Astrocyte (in vitro differentiated cells and primary cell): ENCODE data around the gene AVEN. TPM values are rescaled to one million over a fixed set of nuclear protein-coding genes. Genes with fewer than 3 reads are reported as not detected.

Experiments used
- DNase-seq: peaks from one replicate; pipeline ENCODE4 v3.0.0-alpha.2; 2010; ENCODE audit warnings: low read depth
- FAIRE-seq: peaks from 2 replicates; lab custom pipeline; 2011; peaks lifted over from hg19 to GRCh38; lab: Jason Lieb, UNC
- H2AFZ ChIP-seq: 2 replicates; pipeline ENCODE4 v1.6.0; 2012; ENCODE audit warnings: low read depth, low read length, inconsistent platforms
- H3K27ac ChIP-seq: 2 replicates; pipeline ENCODE4 v1.5.1; 2011; ENCODE audit warnings: low read depth, low read length, inconsistent platforms
- H3K27me3 ChIP-seq: 2 replicates; pipeline ENCODE4 v1.6.0; 2011; ENCODE audit warnings: low read length, inconsistent platforms; ENCODE audit not compliant: insufficient read depth
- H3K36me3 ChIP-seq: 2 replicates; pipeline ENCODE4 v1.5.1; 2011; ENCODE audit warnings: low read length, inconsistent platforms; ENCODE audit not compliant: insufficient read depth
- H3K4me1 ChIP-seq: 2 replicates; pipeline ENCODE4 v1.5.1; 2011; ENCODE audit warnings: low read length, inconsistent platforms; ENCODE audit not compliant: insufficient read depth
- H3K4me2 ChIP-seq: 2 replicates; pipeline ENCODE4 v1.6.0; 2012; ENCODE audit warnings: low read length, inconsistent platforms
- H3K4me3 ChIP-seq: 2 replicates; pipeline ENCODE4 v1.5.1; 2011; ENCODE audit warnings: low read depth, mild to moderate bottlenecking, low read length, inconsistent platforms; ENCODE audit not compliant: insufficient read depth
- H3K79me2 ChIP-seq: 2 replicates; pipeline ENCODE4 v1.6.0; 2012; ENCODE audit warnings: mild to moderate bottlenecking, low read length, inconsistent platforms; ENCODE audit not compliant: insufficient read depth
- H3K9ac ChIP-seq: 2 replicates; pipeline ENCODE4 v1.6.0; 2012; ENCODE audit warnings: mild to moderate bottlenecking, low read length, inconsistent platforms
- H3K9me3 ChIP-seq: 2 replicates; pipeline ENCODE4 v1.5.1; 2012; ENCODE audit warnings: low read depth, mild to moderate bottlenecking, low read length, inconsistent platforms; ENCODE audit not compliant: insufficient read depth
- H4K20me1 ChIP-seq: 2 replicates; pipeline ENCODE4 v1.6.0; 2012; ENCODE audit warnings: low read length, inconsistent platforms; ENCODE audit not compliant: insufficient read depth
- H3K27ac Mint-ChIP-seq: one replicate; pipeline ENCODE4 v1.8.0; 2021; ENCODE audit warnings: mild to moderate bottlenecking, mixed read lengths; ENCODE audit not compliant: unreplicated experiment
- H3K27me3 Mint-ChIP-seq: one replicate; pipeline ENCODE4 v1.8.0; 2021; ENCODE audit warnings: low read depth, mixed read lengths; ENCODE audit not compliant: unreplicated experiment
- H3K36me3 Mint-ChIP-seq: one replicate; pipeline ENCODE4 v1.8.0; 2021; ENCODE audit warnings: low read depth, mixed read lengths; ENCODE audit not compliant: unreplicated experiment
- H3K4me1 Mint-ChIP-seq: one replicate; pipeline ENCODE4 v1.8.0; 2021; ENCODE audit warnings: low read depth, mixed read lengths; ENCODE audit not compliant: unreplicated experiment
- H3K4me3 Mint-ChIP-seq: one replicate; pipeline ENCODE4 v1.8.0; 2021; ENCODE audit warnings: mild to moderate bottlenecking, moderate library complexity, mixed read lengths; ENCODE audit not compliant: unreplicated experiment
- H3K9me3 Mint-ChIP-seq: one replicate; pipeline ENCODE4 v1.8.0; 2021; ENCODE audit warnings: mild to moderate bottlenecking, mixed read lengths; ENCODE audit not compliant: unreplicated experiment
- EZH2 ChIP-seq: IDR thresholded peaks from 2 replicates; pipeline ENCODE4 v1.6.1; 2012; ENCODE audit warnings: mild to moderate bottlenecking, low read length, inconsistent platforms; ENCODE audit not compliant: insufficient read depth
- total RNA-seq: library from RNA; stranded (reverse); gene quantifications from 2 replicates; pipeline ENCODE4 v1.2.1, GENCODE V29; 2021
- TF ChIP-seq, protein P1 (sequence below): IDR thresholded peaks from 2 replicates; pipeline ENCODE4 v1.5.1; 2011; ENCODE audit warnings: low read depth, mild to moderate bottlenecking, inconsistent platforms, low read length, moderate library complexity; ENCODE audit not compliant: insufficient read depth

The AVEN gene
- total RNA-seq, 1 donor from 2014 or later: 34.1 TPM

DNA sequence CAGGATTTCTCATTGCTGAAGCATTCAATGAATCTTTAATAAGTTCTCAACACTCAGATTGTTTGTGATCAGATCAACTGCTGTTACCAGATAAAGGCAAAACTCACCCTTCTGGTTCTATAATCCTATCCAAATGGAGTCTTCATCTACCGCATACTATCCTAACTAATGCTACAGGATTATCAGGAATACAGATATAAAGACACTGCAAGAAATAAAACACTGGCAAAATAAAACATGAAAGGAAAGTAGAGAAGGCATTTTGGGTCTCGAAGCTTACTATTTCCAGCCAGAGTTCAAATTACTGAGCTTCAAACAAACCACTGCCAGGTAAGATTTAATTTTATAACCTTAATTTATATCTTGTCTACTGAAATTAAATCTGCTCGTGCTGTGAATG, 70.2 kb downstream of the AVEN start:
- no peak overlapping the region for H3K27ac ChIP-seq
- peaks cover 3% of the 10 kb centered on the region for H3K4me1 Mint-ChIP-seq

GRCh38 chr15:33968224-33968623, 70.8 kb downstream of the AVEN start, which contains the start of gene CHRM5:
Gene CHRM5 (plus strand): TSS chr15:33968497. CDS start chr15:34062718, 94,221 bp downstream.
- H3K4me1 ChIP-seq: no peaks in the 10 kb centered on the region
- TF ChIP-seq, protein P1, sequence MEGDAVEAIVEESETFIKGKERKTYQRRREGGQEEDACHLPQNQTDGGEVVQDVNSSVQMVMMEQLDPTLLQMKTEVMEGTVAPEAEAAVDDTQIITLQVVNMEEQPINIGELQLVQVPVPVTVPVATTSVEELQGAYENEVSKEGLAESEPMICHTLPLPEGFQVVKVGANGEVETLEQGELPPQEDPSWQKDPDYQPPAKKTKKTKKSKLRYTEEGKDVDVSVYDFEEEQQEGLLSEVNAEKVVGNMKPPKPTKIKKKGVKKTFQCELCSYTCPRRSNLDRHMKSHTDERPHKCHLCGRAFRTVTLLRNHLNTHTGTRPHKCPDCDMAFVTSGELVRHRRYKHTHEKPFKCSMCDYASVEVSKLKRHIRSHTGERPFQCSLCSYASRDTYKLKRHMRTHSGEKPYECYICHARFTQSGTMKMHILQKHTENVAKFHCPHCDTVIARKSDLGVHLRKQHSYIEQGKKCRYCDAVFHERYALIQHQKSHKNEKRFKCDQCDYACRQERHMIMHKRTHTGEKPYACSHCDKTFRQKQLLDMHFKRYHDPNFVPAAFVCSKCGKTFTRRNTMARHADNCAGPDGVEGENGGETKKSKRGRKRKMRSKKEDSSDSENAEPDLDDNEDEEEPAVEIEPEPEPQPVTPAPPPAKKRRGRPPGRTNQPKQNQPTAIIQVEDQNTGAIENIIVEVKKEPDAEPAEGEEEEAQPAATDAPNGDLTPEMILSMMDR: no peak
- no peak for TF ChIP-seq EZH2
- DNase-seq: no peak
- H3K79me2 ChIP-seq: no peaks in the 10 kb centered on the region
- no peaks in the 10 kb centered on the region for H3K9me3 ChIP-seq
- H3K4me3 ChIP-seq: no peak within 1 kb of the TSS
- Mint-ChIP-seq H3K36me3 (no peaks in the 10 kb centered on the region), H3K27ac (no peak within 1 kb of the TSS), H3K9me3 (no peaks in the 10 kb centered on the region), H3K4me3 (no peak within 1 kb of the TSS), H3K27me3 (no peaks in the 10 kb centered on the region), H3K4me1 (peaks cover 3% of the 10 kb centered on the region)
- no peak within 1 kb of the TSS for H2AFZ ChIP-seq
- no peak within 1 kb of the TSS for H3K27ac ChIP-seq
- no peak for FAIRE-seq
- no peak within 1 kb of the TSS for H3K9ac ChIP-seq
- H3K4me2 ChIP-seq: no peak within 1 kb of the TSS
- no peaks in the 10 kb centered on the region for H3K27me3 ChIP-seq
- H4K20me1 ChIP-seq: peaks cover 6% of the 10 kb centered on the region
- no peaks in the 10 kb centered on the region for H3K36me3 ChIP-seq

More for the DNA sequence above, 70.2 kb downstream of the AVEN start:
- Mint-ChIP-seq H3K36me3 (no peaks in the 10 kb centered on the region), H3K27me3 (no peaks in the 10 kb centered on the region), H3K9me3 (no peaks in the 10 kb centered on the region), H3K4me3 (no peak overlapping the region), H3K27ac (no peak overlapping the region)
- FAIRE-seq: no peak
- no peak for TF ChIP-seq EZH2
- TF ChIP-seq, protein P1: no peak
- Histone ChIP-seq H3K4me3 (no peak overlapping the region), H2AFZ (no peak overlapping the region), H4K20me1 (peaks cover 6% of the 10 kb centered on the region), H3K9me3 (no peaks in the 10 kb centered on the region), H3K79me2 (no peaks in the 10 kb centered on the region), H3K4me1 (no peaks in the 10 kb centered on the region), H3K36me3 (no peaks in the 10 kb centered on the region), H3K9ac (no peak overlapping the region), H3K27me3 (no peaks in the 10 kb centered on the region), H3K4me2 (no peak overlapping the region)
- no peak for DNase-seq

DNA sequence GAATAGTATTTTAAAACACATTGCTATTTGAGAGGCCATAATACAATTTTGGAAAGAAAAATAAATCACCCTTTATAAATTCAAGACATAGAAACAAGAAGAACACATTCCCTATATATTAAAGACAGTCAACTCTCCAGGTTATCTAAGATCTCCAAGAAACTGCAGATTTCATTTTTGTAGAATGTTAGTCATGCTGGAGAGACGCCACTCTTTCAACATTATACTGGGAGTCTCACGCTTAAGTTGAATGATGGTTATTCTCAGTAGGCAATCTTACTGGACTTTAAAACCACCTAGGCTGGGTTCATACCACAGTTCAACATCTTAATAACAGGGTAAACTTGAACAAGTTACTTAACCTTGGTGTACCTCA, 74.4 kb downstream of the AVEN start:
- FAIRE-seq (peak; percentile 52), DNase-seq (peak; percentile 55)
- H3K4me2 ChIP-seq: no peak overlapping the region
- no peaks in the 10 kb centered on the region for H3K36me3 ChIP-seq
- H3K27ac ChIP-seq: no peak overlapping the region
- H4K20me1 ChIP-seq: peaks cover 6% of the 10 kb centered on the region
- H3K27me3 Mint-ChIP-seq: no peaks in the 10 kb centered on the region
- no peak overlapping the region for H3K9ac ChIP-seq
- H3K9me3 ChIP-seq: no peaks in the 10 kb centered on the region
- no peak overlapping the region for H2AFZ ChIP-seq
- TF ChIP-seq, protein P1: no peak
- TF ChIP-seq EZH2: no peak
- H3K4me1 ChIP-seq: no peaks in the 10 kb centered on the region
- no peak overlapping the region for H3K4me3 ChIP-seq
- no peak overlapping the region for H3K4me3 Mint-ChIP-seq
- H3K36me3 Mint-ChIP-seq: no peaks in the 10 kb centered on the region
- no peak overlapping the region for H3K27ac Mint-ChIP-seq
- peaks cover 3% of the 10 kb centered on the region for H3K4me1 Mint-ChIP-seq
- no peaks in the 10 kb centered on the region for H3K27me3 ChIP-seq
- H3K9me3 Mint-ChIP-seq: no peaks in the 10 kb centered on the region
- peaks cover 3% of the 10 kb centered on the region for H3K79me2 ChIP-seq
